Right renal pelvis (tissue), 4 donors: ENCODE data around the gene EIF5B. TPM values are rescaled to one million over a fixed set of nuclear protein-coding genes. Genes with fewer than 3 reads are reported as not detected.
"Not testable (repeated sequence)": the region's sequence is repeated elsewhere in the genome, so short reads cannot be mapped to it uniquely, and the experiment has no call there.

Source experiments
- DNase-seq, 4 donors: peaks; one replicate each; pipeline ENCODE4 v3.0.0-alpha.2; 2013; ENCODE audit warnings: low read depth in 4 of 4, low spot score in 3 of 4, missing footprints in 1 of 4
- polyA plus RNA-seq, 4 donors: library from polyadenylated mRNA; unstranded; fragments of 120-200 nt; gene quantifications; one replicate each; pipeline ENCODE4 v1.2.1, GENCODE V29; 2013; ENCODE audit not compliant: insufficient read length in 4 of 4

Gene EIF5B
- polyA plus RNA-seq, 4 donors, result 56.5 to 76.6 (median 69.9) TPM

GRCh38 chr2:99354825-99355224 lies 17.6 kb downstream of the EIF5B start:
- not testable (repeated sequence) for DNase-seq

GRCh38 chr2:99356853-99357252 lies 19.7 kb downstream of the EIF5B start:
- no peak for DNase-seq

GRCh38 chr2:99365661-99366060 lies 28.5 kb downstream of the EIF5B start:
- no peak for DNase-seq

GRCh38 chr2:99368854-99369253 lies 31.7 kb downstream of the EIF5B start:
- not testable (repeated sequence) for DNase-seq

- no peak for DNase-seq
Observed at GRCh38 chr2:99373144-99373543, 36.0 kb downstream of the EIF5B start.

GRCh38 chr2:99374747-99375146 lies 37.6 kb downstream of the EIF5B start:
- no peak for DNase-seq

GRCh38 chr2:99376254-99376864 lies 39.2 kb downstream of the EIF5B start:
- no peak for DNase-seq

- no peak for DNase-seq
Observed at GRCh38 chr2:99377879-99378278, 40.7 kb downstream of the EIF5B start.

- no peak for DNase-seq
Observed at GRCh38 chr2:99380376-99381010, 43.3 kb downstream of the EIF5B start.

GRCh38 chr2:99382143-99382542 lies 45.0 kb downstream of the EIF5B start:
- no peak for DNase-seq

GRCh38 chr2:99386011-99386410 lies 48.8 kb downstream of the EIF5B start:
- no peak for DNase-seq

- no peak for DNase-seq
Observed at GRCh38 chr2:99388892-99389291, 51.7 kb downstream of the EIF5B start.

GRCh38 chr2:99389371-99389770 lies 52.2 kb downstream of the EIF5B start:
- DNase-seq, result no peak

- DNase-seq, result no peak
Observed at GRCh38 chr2:99389946-99390345, 52.8 kb downstream of the EIF5B start.

- no peak for DNase-seq
Observed at GRCh38 chr2:99395589-99396130, 58.5 kb downstream of the EIF5B start.

GRCh38 chr2:99397266-99397920 lies 60.2 kb downstream of the EIF5B start:
- DNase-seq, result no peak

- no peak for DNase-seq
Observed at GRCh38 chr2:99398303-99398702, 61.1 kb downstream of the EIF5B start.

GRCh38 chr2:99399063-99399462 lies 61.9 kb downstream of the EIF5B start:
- no peak for DNase-seq

GRCh38 chr2:99399795-99400194 lies 62.6 kb downstream of the EIF5B start:
- DNase-seq, result no peak

- no peak for DNase-seq
Observed at GRCh38 chr2:99401841-99402240, 64.7 kb downstream of the EIF5B start.

- no peak for DNase-seq
Observed at GRCh38 chr2:99403084-99403483, 65.9 kb downstream of the EIF5B start.

- peak in 2 of 4 donors; percentile 12 to 20 for DNase-seq
Observed at GRCh38 chr2:99403524-99403923, 66.3 kb downstream of the EIF5B start.
